Measurements from ENCODE around the gene P2RX2.
A peak's percentile ranks its signal among the peaks of the same experiment; 100 is the strongest.

The P2RX2 gene

DNA sequence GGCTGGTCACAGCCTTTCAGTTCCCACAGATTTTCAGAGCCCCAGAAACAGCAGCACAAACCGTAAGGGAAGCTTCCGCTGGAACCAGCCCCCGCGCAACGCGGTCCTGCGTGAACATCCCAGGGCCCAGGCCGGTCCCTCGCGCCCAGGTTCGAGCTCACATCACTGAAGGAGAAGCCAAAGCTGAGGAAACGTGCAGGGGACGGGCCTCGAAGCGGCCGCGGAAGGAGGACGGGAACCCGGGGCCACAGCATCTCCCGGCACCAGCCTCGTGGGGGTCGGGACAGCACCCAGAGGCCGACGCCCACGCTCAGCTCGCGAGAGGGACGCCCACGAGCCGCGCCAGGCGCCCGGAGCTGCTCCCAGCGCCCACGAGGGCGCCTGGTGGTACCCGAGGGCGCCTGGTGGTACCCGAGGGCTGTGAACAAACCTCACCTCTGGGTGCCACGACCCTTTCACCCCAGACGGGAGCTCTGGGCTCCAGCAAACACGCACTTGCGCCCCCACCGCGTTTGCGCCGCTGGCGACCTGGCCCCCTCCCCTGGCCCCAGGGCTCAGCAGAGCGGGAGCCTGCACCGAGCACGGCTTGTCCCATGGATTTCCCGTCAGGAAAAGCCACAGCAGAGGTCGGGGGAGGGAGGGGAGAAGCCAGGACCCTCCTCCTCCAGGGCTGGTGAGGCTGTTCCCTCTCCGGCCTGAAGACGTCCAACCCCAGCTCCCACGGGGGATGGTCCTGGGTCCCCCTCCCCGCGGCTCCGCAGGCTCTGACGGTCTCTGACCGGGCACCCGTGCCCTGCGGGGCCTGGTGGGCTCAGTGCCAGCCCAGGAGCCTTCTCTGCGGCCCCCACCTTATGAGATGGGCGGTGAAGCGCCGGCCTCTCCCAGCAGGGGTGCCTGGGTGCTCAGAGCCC lies 15.1 kb upstream of the P2RX2 start:
- no peak for DNase-seq

- no peak for DNase-seq
Observed at GRCh38 chr12:132604151-132604618, 14.4 kb upstream of the P2RX2 start.

DNA sequence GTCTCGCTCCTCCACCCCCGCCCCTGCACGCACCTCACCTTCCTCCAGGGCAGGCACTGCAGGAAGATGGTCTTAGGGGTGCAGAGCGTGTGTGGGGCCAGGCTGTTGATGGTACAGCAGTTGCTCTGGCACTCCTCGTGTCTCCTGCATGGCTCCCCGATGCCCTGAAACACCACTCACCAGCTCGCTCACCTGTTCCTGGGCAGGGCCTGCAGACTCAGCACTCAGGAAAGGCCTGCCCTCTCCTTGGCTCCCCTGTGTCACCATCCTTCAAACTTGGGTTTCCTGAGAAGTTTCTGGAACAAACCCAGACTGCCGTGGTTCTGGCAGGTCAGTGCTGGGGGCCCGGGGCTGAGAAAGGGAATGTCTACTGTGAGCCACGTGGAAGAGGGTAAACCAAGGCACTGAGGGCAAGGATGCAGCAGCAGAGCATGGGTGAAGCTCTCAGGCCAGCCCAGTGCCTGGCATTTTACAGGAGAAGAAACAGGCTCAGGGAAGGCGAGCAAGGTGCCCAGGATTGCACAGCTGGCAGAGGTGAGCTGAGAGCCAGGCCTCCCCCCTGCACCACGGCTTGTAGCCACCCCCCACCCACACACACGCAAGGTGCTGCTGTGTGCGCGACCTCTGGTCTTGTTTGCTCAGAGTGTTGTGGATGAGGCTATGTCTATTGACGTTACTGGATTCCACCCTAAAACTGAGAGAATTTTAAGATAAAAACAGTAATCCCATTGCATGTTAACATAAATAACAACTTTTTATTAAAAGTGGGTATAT lies 13.7 kb upstream of the P2RX2 start:
- no peak for DNase-seq

- DNase-seq: no peak
Observed at GRCh38 chr12:132605892-132606291, 12.7 kb upstream of the P2RX2 start.

GRCh38 chr12:132606466-132606865 lies 12.1 kb upstream of the P2RX2 start:
- DNase-seq: no peak

GRCh38 chr12:132606927-132607326 lies 11.6 kb upstream of the P2RX2 start:
- DNase-seq: no peak

GRCh38 chr12:132608231-132609171 lies 10.1 kb upstream of the P2RX2 start:
- no peak for DNase-seq

GRCh38 chr12:132610051-132610759 lies 8.4 kb upstream of the P2RX2 start, which contains the start of gene LRCOL1:
LRCOL1 (minus strand) TSS chr12:132610582; CDS start chr12:132606251, 4,331 bp downstream.
- no peak for DNase-seq

DNA sequence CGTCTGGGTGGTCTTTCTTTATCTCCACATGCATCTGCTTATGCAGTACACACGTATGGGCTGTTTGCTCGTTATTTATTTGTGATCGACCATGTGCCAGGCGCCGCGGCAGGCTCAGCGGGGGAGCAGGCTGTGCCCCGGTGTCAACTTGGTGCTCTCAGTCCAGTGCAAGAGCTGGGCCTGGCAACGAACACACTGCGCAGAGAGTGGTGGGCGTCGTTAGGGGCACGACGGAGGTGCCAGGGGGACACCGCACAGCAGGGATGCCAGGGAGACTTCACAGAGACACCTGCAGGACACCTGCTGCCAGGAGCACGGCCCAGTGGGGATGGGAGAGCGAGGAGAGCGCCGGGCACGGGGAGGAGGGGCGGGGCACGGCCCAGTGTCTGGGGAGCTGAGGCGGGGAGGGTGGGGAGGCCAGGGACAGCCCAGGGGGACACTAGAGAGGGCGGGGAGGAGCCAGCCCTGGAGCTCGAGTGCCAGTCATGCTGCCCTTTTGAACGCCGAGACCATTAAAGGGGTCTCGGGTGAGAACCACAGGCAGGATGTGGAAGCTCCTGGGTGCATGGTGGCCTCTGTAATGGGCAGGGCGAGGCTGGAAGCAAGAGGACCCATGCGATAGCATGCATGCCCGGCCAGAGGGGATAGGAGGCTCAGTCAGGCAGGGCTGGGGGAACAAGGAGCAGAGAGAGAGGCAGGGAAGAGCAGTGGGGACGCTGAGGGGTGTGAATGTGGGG lies 7.5 kb upstream of the P2RX2 start:
- DNase-seq: no peak

GRCh38 chr12:132611620-132612019 lies 7.0 kb upstream of the P2RX2 start:
- DNase-seq: no peak

- no peak for DNase-seq
Observed at GRCh38 chr12:132614029-132614428, 4.5 kb upstream of the P2RX2 start.

DNA sequence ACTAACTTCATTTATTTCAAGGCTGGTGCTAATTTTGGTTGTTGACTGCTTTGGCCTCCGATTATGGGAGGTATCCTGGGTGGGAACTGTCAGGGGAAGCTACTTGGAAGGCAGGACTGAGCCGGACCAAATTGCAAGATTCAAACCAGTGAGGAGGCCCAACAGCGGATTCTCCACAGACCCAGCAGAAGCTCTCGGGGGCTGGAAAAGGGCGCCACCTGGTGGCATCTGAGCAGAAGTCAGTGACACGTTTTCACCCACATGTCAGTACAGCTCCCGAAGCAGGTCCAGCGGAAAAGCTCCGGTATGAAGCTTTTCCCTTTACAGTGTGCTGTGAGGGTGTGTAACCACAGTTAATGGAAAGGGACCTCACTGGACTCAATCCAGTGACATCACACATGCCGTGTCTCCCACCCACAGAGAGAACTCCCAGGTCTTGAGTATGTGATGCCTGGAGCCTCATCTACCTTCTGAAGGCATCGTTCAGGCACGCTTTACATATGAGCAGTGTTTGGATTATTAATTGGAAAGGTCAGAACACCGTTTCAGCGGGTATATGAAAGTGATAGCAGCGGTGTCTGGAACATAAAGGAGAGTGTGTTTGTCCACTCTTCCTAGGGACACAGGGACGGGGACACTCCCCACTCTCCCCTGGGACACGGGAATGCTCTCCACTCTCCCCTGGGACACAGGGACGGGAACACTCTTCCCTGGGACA lies 3.6 kb upstream of the P2RX2 start:
- DNase-seq: peak; percentile 45

GRCh38 chr12:132615579-132616038 lies 3.0 kb upstream of the P2RX2 start:
- no peak for DNase-seq

DNA sequence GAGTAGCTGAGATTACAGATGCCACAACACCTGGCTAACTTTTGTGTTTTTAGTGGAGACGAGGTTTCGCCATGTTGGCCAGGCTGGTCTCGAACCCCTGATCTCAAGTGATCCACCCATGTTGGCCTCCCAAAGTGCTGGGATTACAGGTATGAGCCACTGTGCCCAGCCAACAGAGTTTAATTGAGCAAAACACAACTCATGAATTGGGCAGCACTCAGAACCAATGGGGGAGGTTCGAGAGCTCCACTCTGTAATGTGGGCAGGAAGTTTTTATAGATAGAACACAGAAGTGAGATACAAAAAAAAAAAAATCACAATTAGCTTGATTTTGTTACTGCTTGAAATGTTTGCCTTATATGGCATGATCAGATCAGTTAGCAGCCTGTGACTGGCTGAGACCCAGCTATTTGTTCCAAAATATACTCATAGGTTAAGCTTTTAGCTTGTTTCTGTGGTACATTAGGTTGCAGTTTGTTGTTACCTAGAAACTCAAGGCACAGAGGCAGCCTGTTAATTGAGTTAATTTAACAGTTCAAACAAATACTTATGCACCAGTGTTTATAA lies 1.4 kb upstream of the P2RX2 start:
- DNase-seq: no peak

GRCh38 chr12:132617822-132618682 lies 524 bp upstream of the P2RX2 start:
- no peak for DNase-seq

GRCh38 chr12:132619071-132619385 lies 452 bp downstream of the P2RX2 start:
- DNase-seq: no peak

DNA sequence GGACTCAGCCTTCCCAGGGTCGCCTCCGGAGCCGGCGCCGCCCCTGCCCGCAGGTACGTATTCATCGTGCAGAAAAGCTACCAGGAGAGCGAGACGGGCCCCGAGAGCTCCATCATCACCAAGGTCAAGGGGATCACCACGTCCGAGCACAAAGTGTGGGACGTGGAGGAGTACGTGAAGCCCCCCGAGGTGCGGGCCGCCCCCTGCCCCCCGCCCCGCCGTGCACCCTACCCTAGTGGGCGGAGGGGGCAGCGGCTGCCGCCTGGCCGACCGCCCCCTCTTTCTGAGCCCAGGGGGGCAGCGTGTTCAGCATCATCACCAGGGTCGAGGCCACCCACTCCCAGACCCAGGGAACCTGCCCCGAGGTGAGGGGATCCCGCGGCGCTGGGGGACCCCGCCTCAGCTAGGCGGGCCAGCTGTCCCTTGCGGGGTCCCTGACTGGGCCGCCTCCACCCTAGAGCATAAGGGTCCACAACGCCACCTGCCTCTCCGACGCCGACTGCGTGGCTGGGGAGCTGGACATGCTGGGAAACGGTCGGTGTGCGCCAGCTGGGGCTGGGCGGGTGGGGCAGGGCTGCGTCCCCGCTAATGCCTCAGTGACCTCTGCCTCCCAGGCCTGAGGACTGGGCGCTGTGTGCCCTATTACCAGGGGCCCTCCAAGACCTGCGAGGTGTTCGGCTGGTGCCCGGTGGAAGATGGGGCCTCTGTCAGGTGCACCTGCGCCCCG lies 973 bp downstream of the P2RX2 start:
- no peak for DNase-seq

DNA sequence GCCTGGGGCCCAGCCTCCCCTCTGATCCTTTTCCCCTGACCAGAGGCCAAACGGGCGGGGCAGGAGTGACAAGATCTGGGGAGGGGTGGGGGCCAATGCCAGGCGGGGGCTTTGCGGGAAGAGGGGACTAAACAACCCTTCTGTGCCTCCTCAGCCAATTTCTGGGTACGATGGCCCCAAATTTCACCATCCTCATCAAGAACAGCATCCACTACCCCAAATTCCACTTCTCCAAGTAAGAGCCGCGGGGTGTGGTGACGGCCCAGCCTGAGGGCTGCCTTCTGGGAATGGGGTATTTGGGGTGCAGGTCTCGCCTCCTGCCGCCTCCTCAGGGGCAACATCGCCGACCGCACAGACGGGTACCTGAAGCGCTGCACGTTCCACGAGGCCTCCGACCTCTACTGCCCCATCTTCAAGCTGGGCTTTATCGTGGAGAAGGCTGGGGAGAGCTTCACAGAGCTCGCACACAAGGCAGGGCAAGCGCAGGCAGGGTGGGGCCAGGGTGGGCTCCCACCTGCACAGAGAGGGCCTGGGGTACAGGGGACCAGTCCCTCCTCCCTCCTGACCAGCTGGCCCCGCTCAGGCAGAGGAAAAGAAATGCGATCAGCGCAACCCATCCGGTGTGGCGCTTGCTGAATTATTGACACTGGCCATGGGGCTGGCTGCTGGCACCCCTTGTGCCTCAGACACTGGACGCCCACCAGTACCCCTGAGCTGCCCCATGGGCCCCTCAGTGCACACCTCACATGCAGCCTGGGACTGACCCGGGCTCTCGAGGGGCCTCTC lies 1.7 kb downstream of the P2RX2 start:
- DNase-seq: no peak
